ENCODE results near the gene ATP2B2.

DNA sequence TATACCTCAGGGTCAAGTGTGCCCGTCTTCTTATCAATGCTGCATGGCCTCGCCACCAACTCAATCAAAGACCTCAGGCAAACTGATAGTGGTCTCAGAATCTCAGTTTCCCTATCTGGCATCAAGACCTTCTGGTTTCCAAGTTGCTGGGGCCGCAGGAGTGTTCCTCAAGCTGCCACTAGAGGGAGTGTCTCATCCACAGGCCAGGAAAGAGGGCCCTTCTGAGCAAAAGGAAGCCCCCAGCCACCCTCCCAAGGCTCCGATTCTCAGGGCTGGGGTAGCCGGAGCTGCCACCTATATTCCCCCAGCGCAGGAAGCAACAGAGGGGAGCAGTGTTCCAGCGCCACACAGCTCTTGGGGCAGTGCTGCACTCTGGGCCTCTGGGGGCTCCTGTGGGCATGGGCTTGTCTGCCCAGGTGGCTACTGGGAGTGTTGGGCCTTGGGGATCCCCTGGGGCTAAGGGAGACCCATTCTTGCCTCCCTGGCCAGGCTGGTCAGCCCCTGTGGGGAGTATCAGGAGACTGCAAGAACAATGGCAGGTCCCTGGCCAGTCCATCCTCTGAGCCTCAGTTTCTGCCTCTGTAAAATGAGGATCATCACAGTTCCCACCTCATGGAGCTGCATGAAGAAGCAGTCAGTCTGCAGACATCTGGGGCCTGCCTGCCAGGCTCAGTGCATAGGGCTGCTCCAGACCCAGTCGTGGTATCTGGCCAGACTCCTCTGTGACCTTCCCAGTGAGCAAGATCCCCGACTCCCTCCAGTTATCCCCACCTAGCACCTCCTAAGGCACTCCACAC, 161.0 kb downstream of the ATP2B2 start:
- TF ChIP-seq, protein P1, sequence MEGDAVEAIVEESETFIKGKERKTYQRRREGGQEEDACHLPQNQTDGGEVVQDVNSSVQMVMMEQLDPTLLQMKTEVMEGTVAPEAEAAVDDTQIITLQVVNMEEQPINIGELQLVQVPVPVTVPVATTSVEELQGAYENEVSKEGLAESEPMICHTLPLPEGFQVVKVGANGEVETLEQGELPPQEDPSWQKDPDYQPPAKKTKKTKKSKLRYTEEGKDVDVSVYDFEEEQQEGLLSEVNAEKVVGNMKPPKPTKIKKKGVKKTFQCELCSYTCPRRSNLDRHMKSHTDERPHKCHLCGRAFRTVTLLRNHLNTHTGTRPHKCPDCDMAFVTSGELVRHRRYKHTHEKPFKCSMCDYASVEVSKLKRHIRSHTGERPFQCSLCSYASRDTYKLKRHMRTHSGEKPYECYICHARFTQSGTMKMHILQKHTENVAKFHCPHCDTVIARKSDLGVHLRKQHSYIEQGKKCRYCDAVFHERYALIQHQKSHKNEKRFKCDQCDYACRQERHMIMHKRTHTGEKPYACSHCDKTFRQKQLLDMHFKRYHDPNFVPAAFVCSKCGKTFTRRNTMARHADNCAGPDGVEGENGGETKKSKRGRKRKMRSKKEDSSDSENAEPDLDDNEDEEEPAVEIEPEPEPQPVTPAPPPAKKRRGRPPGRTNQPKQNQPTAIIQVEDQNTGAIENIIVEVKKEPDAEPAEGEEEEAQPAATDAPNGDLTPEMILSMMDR (conservative IDR thresholded peaks at IDR 0.05; ENCODE audit: low read length): peak; percentile 96
- no peak for TF ChIP-seq EZH2phosphoT487 (IDR thresholded peaks at IDR 0.05; ENCODE audit: borderline replicate concordance)

All from Loucy (cell line).